Muscle layer of duodenum (tissue), 2 donors: ENCODE measurements around the gene RANBP10.

Experiments
- H3K27ac ChIP-seq: one replicate; pipeline ENCODE4 v1.7.0; 2013; ENCODE audit warnings: mild to moderate bottlenecking, low read length
- H3K27me3 ChIP-seq: one replicate; pipeline ENCODE4 v1.7.0; 2013; ENCODE audit warnings: low read depth, mild to moderate bottlenecking, control low read depth, low read length
- H3K36me3 ChIP-seq, 2 donors: one replicate each; pipeline ENCODE4 v1.7.0; 2013; ENCODE audit warnings: low read length in 2 of 2, control low read depth in 1 of 2, mild to moderate bottlenecking in 1 of 2; ENCODE audit not compliant: insufficient read depth in 2 of 2, control insufficient read depth in 1 of 2
- H3K4me1 ChIP-seq, 2 donors: one replicate each; pipeline ENCODE4 v1.7.0; 2013; ENCODE audit warnings: low read length in 2 of 2, mild to moderate bottlenecking in 2 of 2, control low read depth in 1 of 2, moderate library complexity in 1 of 2; ENCODE audit not compliant: insufficient read depth in 2 of 2, control insufficient read depth in 1 of 2
- H3K4me3 ChIP-seq, 2 donors: one replicate each; pipeline ENCODE4 v1.7.0; 2013; ENCODE audit warnings: low read length in 2 of 2, low read depth in 1 of 2, mild to moderate bottlenecking in 1 of 2
- H3K9me3 ChIP-seq, 2 donors: one replicate each; pipeline ENCODE4 v1.7.0; 2013; ENCODE audit warnings: low read length in 2 of 2, control low read depth in 1 of 2, mild to moderate bottlenecking in 1 of 2; ENCODE audit not compliant: control insufficient read depth in 1 of 2
- donor health status: healthy.

RANBP10 gene

GRCh38 chr16:67679935-67680897 is 126.1 kb downstream of the RANBP10 start:
- Histone ChIP-seq H3K27ac (no peak overlapping the region), H3K36me3 (peaks cover 11 to 12% of the 10 kb centered on the region in 2 donors), H3K9me3 (no peaks in the 10 kb centered on the region), H3K4me1 (peaks cover 0 to 3% of the 10 kb centered on the region in 2 donors), H3K4me3 (no peak overlapping the region), H3K27me3 (no peaks in the 10 kb centered on the region)

GRCh38 chr16:67678354-67679023 is 127.9 kb downstream of the RANBP10 start:
- Histone ChIP-seq H3K4me3 (no peak overlapping the region), H3K27me3 (no peaks in the 10 kb centered on the region), H3K36me3 (peaks cover 0 to under 1% of the 10 kb centered on the region in 2 donors), H3K4me1 (peaks cover 3 to 4% of the 10 kb centered on the region in 2 donors), H3K9me3 (no peaks in the 10 kb centered on the region), H3K27ac (no peak overlapping the region)

GRCh38 chr16:67677712-67678111 is 128.6 kb downstream of the RANBP10 start:
- Histone ChIP-seq H3K27me3 (no peaks in the 10 kb centered on the region), H3K4me1 (peaks cover 9 to 11% of the 10 kb centered on the region in 2 donors), H3K4me3 (no peak overlapping the region), H3K27ac (no peak overlapping the region), H3K9me3 (no peaks in the 10 kb centered on the region), H3K36me3 (no peaks in the 10 kb centered on the region)

- no peaks in the 10 kb centered on the region for H3K9me3 ChIP-seq
- H3K4me1 ChIP-seq, result peaks cover 9 to 16% of the 10 kb centered on the region in 2 donors
- H3K27me3 ChIP-seq, result no peaks in the 10 kb centered on the region
- H3K4me3 ChIP-seq, result no peak overlapping the region
- no peak overlapping the region for H3K27ac ChIP-seq
- H3K36me3 ChIP-seq, result no peaks in the 10 kb centered on the region
Observed at GRCh38 chr16:67676939-67677338, 129.4 kb downstream of the RANBP10 start.

- H3K4me3 ChIP-seq, result no peak overlapping the region
- H3K9me3 ChIP-seq, result no peaks in the 10 kb centered on the region
- peaks cover 9 to 16% of the 10 kb centered on the region in 2 donors for H3K4me1 ChIP-seq
- no peaks in the 10 kb centered on the region for H3K36me3 ChIP-seq
- H3K27ac ChIP-seq, result no peak overlapping the region
- H3K27me3 ChIP-seq, result no peaks in the 10 kb centered on the region
Observed at GRCh38 chr16:67676516-67676915, 129.8 kb downstream of the RANBP10 start.

GRCh38 chr16:67675999-67676398 is 130.4 kb downstream of the RANBP10 start:
- no peaks in the 10 kb centered on the region for H3K36me3 ChIP-seq
- no peaks in the 10 kb centered on the region for H3K27me3 ChIP-seq
- H3K9me3 ChIP-seq, result no peaks in the 10 kb centered on the region
- H3K4me3 ChIP-seq, result no peak overlapping the region
- H3K27ac ChIP-seq, result no peak overlapping the region
- H3K4me1 ChIP-seq, result peaks cover 9 to 16% of the 10 kb centered on the region in 2 donors

- Histone ChIP-seq H3K36me3 (no peaks in the 10 kb centered on the region), H3K27me3 (no peaks in the 10 kb centered on the region), H3K4me3 (no peak overlapping the region), H3K9me3 (no peaks in the 10 kb centered on the region), H3K27ac (no peak overlapping the region), H3K4me1 (peaks cover 9 to 16% of the 10 kb centered on the region in 2 donors)
Observed at GRCh38 chr16:67675579-67675935, 130.8 kb downstream of the RANBP10 start.

GRCh38 chr16:67674851-67675578 is 131.3 kb downstream of the RANBP10 start:
- Histone ChIP-seq H3K9me3 (no peaks in the 10 kb centered on the region), H3K36me3 (no peaks in the 10 kb centered on the region), H3K27ac (no peak overlapping the region), H3K27me3 (no peaks in the 10 kb centered on the region), H3K4me3 (no peak overlapping the region), H3K4me1 (peaks cover 9 to 16% of the 10 kb centered on the region in 2 donors)

- Histone ChIP-seq H3K9me3 (no peaks in the 10 kb centered on the region), H3K36me3 (no peaks in the 10 kb centered on the region), H3K27me3 (no peaks in the 10 kb centered on the region), H3K4me3 (no peak overlapping the region), H3K27ac (peak overlapping the region; percentile 75), H3K4me1 (peaks cover 9 to 16% of the 10 kb centered on the region in 2 donors)
Observed at GRCh38 chr16:67673712-67674580, 132.4 kb downstream of the RANBP10 start.
